A204.1 (cell line): ENCODE data around the gene ATP4A.
"Not testable (repeated sequence)": the region's sequence is repeated elsewhere in the genome, so short reads cannot be mapped to it uniquely, and the experiment has no call there.

Source experiments
- FAIRE-seq: peaks from 2 replicates; lab custom pipeline; 2012; peaks lifted over from hg19 to GRCh38; lab: Jason Lieb, UNC

The ATP4A gene

DNA sequence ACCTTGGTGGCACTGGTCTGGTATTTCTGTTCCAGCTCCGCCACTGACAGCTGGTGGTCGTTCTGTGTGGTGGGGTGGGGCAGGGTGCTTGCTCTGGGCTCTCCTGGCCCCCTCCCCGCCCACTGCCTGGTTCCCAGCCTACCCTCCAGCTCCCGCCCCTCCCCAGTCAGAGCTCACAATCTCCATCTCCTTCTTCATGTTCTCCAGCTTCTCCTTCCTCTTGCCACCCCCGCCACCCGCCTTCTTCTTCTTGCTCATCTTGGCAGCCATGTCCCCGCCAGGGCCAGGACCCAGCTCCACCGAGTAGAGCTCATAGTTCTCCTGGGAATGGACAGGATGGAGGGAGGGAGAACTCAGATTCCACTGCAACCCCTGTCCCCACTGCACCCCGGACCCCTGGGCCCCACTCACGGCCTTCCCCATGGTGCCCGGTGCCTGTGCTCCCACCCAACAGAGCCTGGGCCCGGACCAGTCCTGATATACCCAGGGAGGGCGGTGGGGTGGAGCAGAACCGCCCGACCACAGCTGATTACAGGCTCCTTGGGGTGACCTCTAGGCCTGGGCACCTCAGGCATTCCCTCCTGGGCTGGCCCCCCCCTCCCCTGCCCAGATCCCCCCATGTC, at the start of gene ATP4A:
TSS of gene ATP4A (minus strand) at position 452 of the 623 bp plus-strand sequence. CDS start at position 423, 29 bp downstream.
- FAIRE-seq: no peak

DNA sequence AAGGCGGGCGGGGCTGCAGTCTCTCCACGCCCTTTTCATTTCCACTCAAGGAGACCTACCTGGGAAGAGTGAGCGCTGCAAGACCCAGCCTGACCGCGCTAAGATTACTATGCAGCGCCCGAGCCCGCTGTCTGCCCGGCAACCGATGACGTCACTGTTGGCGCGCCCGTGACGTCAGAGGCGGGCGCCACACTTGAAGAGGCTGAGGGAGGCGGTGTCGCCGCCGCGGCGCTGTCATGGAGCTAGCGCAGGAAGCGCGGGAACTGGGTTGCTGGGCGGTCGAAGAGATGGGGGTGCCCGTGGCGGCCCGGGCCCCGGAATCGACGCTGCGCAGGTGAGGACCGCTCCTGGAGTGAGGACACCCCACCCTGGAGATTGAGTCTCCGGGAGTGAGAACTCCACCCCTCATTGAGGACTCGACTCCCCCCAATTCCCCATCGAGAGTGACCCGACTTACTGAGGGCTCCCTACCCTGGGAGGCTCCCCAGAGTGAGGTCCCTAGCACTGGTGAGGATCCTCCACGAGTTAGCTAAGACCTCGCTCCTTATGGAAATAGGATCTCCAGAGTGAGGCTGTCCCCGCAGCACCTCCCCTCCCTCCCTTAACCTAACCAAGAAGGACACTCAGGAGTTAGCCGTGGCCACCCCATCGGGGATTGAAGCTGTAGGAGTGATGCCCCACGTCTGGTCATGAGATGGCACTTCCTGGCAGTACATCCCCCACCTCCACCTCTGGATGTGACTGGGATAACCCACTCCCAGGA, 49.3 kb upstream of the ATP4A start, which contains the start of gene HAUS5:
TSS of gene HAUS5 (plus strand) at position 177 of the 763 bp plus-strand sequence. CDS start at position 237, 60 bp downstream.
- FAIRE-seq: peak; percentile 87

- no peak for FAIRE-seq
Measured at GRCh38 chr19:35612224-35612558, 48.7 kb upstream of the ATP4A start.

DNA sequence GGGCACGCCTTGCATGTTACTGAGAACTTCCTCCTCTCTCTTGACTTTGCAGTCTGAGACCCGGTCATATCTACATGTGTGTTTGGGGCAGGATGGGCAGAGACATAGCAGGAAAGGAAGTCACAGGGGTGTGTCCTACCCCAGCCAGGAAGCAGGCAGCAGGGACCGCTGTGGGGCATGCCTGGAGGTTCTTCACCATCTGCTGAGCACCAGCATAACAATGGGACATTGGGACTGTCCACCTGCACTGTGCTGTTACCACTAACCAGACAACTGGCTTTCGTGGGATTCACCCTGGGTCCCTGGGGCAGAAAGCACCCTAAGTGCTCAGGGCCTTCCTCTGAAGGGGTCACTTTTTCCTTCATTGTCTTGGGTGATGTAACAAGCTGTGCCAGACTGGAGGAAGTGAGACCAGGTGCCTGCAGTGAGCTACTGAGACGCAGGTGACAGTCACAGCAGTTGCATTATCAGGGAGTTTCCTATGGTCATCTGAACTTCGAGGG, 46.4 kb upstream of the ATP4A start:
- FAIRE-seq: no peak

GRCh38 chr19:35608251-35608650, 44.8 kb upstream of the ATP4A start:
- no peak for FAIRE-seq

- FAIRE-seq: no peak
Measured at GRCh38 chr19:35607661-35608060, 44.2 kb upstream of the ATP4A start.

DNA sequence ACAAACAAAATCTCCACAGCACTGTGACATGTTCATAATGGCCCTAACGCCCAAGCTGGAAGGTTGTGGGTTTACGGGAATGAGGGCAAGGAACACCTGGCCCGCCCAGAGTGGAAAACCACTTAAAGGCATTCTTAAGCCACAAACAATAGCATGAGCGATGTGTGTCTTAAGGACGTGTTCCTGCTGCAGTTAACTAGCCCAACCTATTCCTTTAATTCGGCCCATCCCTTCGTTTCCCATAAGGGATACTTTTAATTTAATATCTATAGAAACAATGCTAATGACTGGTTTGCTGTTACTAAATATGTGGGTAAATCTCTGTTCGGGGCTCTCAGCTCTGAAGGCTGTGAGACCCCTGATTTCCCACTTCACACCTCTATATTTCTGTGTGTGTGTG, 43.7 kb upstream of the ATP4A start:
- not testable (repeated sequence) for FAIRE-seq

GRCh38 chr19:35604436-35604835, 41.0 kb upstream of the ATP4A start:
- not testable (repeated sequence) for FAIRE-seq

GRCh38 chr19:35601971-35602370, 38.5 kb upstream of the ATP4A start:
- FAIRE-seq: no peak

GRCh38 chr19:35596366-35596999, 33.0 kb upstream of the ATP4A start:
- FAIRE-seq: no peak

DNA sequence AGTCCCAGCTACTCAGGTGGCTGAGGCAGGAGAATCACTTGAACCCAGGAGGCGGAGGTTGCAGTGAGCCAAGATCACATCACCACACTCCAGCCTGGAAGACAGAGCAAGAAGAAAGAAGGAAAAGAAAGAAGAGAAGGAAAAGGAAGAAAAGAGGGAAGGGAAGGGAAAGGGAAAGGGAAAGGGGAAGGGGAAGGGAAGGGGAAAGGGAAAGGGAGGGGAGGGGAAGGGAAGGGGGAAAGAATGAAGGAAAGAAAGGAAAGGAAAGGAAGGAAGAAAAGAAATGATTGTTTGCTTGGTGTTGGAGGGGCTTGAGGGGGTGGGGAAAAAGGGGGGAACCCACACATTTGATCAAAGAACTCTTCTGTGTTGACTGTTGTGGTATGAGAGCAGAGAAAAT, 32.5 kb upstream of the ATP4A start:
- FAIRE-seq: no peak

- FAIRE-seq: not testable (repeated sequence)
Measured at GRCh38 chr19:35595026-35595425, 31.6 kb upstream of the ATP4A start.

GRCh38 chr19:35592226-35592625, 28.8 kb upstream of the ATP4A start:
- FAIRE-seq: no peak

GRCh38 chr19:35590875-35591274, 27.4 kb upstream of the ATP4A start:
- FAIRE-seq: no peak

- no peak for FAIRE-seq
Measured at GRCh38 chr19:35587321-35587720, 23.9 kb upstream of the ATP4A start.

DNA sequence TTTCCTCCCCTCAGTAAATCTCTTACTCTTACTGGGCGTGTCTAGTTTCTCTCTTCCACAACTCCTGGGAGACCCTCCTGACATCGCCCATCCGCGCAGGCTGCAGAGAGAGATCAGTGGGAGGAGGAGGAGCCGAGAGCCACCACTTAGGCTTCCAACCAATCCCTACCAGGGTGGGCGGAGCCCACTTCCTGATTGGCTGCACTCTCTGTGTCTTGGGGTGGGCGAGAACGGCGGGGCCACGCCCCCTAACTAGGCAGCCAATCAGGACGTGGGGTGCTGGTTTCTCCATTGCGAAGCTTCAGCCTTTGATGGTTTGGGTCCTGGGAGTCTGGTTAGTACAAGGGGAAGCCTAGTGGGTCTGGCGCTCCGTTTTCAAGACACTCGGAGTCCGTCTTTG, 22.4 kb upstream of the ATP4A start, which contains the start of gene PMIS2:
TSS of gene PMIS2 (plus strand) at position 326 of the 400 bp plus-strand sequence. CDS start 87 bp downstream, outside the sequence.
- FAIRE-seq: no peak

DNA sequence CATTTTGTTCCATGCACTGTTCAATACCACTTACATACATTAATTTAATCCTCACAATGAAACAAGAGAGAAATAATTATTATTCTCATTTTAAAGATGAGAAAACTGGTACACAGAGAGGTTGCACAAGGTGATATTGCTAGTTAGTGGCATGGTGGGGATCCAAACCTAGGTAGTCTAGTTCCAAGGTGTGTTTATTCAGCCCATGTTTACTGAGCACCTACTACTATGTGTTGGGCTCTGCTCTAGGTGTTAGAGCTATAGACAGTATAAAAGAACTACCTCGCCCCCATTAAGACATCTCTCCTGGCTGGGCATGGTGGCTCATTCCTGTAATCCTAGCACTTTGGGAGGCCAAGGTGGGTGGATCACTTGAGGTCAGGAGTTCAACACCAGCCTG, 19.3 kb upstream of the ATP4A start:
- no peak for FAIRE-seq

- FAIRE-seq: no peak
Measured at GRCh38 chr19:35578707-35579106, 15.2 kb upstream of the ATP4A start.

- no peak for FAIRE-seq
Measured at GRCh38 chr19:35577918-35578317, 14.5 kb upstream of the ATP4A start.

DNA sequence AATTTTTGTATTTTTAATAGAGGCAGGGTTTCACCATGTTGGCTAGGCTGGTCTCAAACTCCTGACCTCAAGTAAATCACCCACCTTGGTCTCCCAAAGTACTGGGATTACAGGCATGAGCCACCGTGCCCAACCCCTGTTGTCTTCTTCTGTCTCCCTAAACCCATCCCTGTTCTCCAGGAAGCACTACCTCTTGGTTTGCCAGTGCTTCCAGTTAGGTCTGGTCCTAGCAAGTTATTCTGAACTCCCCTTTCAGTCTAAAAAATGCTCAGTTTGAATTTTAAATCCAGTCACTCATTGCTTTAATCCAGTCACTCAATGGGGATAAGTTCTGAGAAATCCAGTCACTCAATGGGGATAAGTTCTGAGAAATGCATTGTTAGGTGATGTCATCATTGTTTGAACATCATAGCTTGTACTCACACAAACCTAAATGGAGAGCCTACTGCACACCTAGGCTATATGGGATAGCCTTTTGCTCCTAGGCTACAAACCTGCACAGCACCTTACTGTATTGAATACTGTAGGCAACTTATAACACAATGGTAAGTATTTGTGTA, 8.0 kb upstream of the ATP4A start:
- FAIRE-seq: no peak

GRCh38 chr19:35569281-35569781, 5.9 kb upstream of the ATP4A start:
- FAIRE-seq: no peak

DNA sequence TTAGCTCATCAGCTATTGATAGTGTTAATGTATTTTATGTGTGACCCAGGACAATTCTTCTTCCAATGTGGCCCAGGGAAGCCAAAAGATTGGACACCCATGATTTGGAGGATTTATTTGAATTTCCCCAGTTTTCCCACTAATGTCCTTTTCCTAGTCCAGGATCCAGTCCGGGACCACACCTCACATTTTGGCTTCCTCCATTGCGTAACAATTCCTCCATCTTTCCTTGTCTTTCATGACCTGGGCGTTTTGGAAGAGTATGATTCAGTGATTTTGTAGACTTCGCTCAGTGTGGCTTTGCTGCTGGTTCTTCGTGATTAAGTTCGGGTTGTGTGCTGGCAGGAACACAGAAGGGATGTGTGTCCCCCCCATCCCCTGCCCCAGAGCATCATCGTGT, 3.3 kb upstream of the ATP4A start:
- FAIRE-seq: no peak
